Hepatocyte (in vitro differentiated cells): ENCODE results near the gene ADAP2.

Source experiments
- EZH2phosphoT487 ChIP-seq: fragments of 200-600 bp; sonication (generic); IDR thresholded peaks from one replicate; pipeline ENCODE4 v1.6.1; 2018; ENCODE audit warnings: antibody characterized with exemption, mild to moderate bottlenecking, low read depth, moderate library complexity; ENCODE audit not compliant: unreplicated experiment, severe bottlenecking
- TF ChIP-seq, protein P1 (sequence below): fragments of 200-600 bp; sonication (generic); IDR thresholded peaks from 2 replicates; pipeline ENCODE4 v1.5.1; 2016; ENCODE audit warnings: antibody characterized with exemption, mild to moderate bottlenecking; ENCODE audit not compliant: poor library complexity

- TF ChIP-seq, protein P1, sequence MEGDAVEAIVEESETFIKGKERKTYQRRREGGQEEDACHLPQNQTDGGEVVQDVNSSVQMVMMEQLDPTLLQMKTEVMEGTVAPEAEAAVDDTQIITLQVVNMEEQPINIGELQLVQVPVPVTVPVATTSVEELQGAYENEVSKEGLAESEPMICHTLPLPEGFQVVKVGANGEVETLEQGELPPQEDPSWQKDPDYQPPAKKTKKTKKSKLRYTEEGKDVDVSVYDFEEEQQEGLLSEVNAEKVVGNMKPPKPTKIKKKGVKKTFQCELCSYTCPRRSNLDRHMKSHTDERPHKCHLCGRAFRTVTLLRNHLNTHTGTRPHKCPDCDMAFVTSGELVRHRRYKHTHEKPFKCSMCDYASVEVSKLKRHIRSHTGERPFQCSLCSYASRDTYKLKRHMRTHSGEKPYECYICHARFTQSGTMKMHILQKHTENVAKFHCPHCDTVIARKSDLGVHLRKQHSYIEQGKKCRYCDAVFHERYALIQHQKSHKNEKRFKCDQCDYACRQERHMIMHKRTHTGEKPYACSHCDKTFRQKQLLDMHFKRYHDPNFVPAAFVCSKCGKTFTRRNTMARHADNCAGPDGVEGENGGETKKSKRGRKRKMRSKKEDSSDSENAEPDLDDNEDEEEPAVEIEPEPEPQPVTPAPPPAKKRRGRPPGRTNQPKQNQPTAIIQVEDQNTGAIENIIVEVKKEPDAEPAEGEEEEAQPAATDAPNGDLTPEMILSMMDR = no peak
- TF ChIP-seq EZH2phosphoT487 = no peak
Measured at GRCh38 chr17:30956764-30957374, 35.1 kb downstream of the ADAP2 start.
